GM19043 (cell line): Measurements from ENCODE around the gene SST.
A peak's percentile ranks its signal among the peaks of the same experiment; 100 is the strongest.

Experiments used
- ATAC-seq: cut with Tn5 transposase; IDR thresholded peaks from one replicate; pipeline ENCODE4 v1.9.1; 2021; ENCODE audit warnings: low read depth; ENCODE audit not compliant: unreplicated experiment

The SST gene

DNA sequence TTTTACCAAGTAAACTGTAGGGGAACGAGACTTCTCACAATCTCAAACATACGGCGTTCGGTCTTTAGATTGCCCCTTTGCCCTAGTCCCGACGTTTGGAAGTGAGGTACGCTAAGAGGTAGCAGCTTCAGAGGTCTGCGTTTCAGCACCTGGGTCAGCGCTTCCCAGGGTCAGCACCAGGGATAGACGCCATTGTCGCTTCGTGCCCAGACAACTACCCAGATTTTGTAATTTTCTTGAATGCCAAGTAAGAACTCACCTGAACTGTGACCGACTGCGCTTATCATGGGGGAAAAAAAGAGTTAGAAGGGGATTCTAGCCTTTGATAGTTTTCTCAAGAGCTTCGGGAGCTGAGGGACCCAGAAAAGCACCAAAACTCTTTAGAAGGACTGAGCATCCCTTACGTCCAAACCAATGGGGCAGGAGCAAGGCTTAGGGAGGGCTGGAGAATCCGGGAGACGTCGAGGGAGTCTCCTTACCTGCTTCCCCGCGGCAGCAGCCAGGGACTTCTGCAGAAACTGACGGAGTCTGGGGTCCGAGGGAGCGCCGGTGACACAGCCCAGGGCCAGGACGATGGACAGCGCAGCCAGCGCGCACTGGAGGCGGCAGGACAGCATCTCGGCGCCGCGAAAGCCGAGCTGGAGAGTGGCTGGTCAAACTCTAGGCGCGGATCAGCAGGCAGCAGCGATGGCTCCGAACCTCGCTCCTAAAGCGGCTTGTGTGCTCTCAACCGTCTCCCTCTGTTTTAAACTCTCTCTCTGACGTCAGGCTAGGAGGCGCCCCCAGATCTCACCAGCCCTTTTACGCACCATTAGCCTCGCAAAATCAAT is at the start of gene SST:
TSS of gene SST (minus strand) at position 720 of the 830 bp plus-strand sequence. CDS start at position 617, 103 bp downstream.
- no peak for ATAC-seq

DNA sequence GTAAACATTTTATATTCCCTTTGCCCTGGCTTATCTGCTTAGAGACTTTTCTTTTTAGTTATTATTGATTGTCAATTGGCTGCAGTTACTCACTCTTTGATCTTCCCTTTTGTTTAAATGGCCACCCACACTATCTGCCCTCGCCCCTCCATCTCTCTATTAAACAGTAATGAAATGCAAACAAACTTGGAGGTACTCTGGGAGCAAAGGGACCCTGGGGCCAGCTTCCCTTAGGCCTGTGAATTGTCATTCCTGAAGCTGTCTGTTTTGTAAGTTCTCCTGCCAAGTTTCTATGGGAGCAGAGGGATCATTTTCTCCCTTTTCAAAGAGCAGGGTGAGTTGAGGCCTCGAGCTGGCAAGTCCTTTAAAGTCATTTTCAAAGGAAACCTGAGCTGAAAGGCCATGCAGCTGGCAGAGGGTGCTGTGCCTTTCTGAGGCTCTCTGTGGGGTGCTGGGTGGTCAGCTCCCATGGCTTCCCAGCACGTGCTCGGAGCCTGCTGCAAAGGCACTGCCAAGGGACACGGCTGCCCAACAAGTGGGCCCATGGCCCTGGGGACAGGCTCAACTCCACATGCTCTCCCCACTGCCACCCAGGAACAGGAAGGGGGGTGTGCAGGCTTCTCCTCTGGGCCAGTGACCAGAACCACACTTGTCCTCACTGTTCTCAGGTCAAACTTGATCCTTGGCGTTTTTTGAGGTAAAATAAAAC is 49.6 kb upstream of the SST start:
- ATAC-seq, result no peak

DNA sequence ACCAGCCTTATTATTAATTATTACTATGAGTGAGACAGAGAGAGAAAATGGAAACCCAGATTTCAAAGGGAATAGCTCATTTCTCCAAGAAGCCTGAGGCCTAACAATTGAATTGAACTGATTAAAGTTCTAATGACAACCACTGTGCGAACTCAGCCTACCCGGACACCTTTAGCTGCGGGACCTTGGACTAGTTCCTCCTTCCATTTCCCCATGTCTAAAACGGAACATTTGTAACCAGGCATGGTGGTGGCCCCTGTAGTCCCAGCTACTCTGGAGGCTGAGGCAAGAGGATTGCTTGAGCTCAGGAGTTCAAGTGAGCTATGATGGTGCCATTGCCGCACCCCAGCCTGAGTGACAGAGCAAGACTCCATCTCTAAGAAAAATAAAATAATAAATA is 48.6 kb upstream of the SST start:
- ATAC-seq, result no peak

DNA sequence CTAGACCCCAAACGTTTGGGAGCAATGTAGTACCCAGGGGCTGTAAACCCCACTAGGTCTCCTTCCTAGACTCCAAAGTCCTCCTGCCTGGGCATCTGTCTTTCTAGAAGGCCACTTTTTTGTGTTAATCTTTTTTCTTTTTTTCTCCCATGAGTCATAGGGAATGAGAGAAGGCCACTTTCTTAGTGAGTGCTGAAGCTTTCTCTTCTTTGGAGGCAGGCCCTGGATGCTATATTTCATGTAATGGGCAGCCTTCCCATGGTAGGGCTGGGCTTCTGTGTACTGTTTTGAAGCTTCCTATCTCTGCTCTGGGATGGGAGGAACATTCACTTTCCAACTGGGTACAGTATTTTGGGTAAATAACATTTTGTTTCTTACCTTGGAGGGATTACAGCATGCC is 47.4 kb upstream of the SST start:
- ATAC-seq, result no peak

DNA sequence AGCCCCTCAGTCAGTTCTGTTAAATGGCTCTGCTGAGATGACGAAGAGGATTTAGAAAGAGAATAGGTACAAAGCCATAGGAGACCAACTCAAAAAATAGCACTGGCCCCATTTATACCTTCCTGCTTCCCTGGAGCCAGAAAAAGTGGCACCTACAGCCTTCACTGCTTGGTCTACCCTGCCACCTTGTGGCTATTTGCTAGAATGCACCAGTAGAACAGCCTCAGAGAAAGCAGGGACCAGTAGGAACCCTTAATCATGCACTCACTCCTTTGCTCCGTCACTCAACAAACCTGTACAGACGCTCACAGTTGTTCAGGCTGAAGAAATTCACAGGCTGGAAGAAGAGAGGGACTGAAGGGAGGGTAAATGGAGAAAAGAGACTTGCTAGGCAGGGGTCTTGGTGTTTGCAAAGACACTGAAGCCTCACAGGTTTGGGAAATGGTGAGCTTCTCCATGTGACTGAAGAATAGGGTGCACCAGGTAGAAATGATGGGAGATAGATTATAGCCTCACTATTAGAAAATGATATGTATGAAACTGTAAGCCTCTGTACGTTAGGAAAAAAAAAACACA is 44.3 kb upstream of the SST start:
- ATAC-seq, result peak; percentile 80

DNA sequence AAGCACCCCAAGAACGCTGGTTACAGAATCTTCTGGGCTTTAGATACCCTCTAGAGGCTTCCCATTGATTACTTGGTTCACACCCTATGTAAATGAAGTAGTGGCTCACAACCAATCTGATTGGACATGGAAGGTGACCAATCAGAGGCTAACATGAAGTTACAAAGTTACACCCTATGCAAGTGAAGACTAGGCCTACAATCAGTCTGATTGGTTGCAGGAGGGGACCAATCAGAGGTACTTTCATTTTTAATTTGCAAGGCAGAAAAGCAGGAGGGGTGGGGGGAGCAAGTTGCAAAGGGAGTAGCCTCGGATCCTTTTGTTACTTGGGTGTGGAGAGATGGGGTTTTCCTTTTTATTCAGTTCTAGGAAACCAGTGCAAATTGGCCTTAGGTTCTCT is 43.3 kb upstream of the SST start:
- no peak for ATAC-seq

DNA sequence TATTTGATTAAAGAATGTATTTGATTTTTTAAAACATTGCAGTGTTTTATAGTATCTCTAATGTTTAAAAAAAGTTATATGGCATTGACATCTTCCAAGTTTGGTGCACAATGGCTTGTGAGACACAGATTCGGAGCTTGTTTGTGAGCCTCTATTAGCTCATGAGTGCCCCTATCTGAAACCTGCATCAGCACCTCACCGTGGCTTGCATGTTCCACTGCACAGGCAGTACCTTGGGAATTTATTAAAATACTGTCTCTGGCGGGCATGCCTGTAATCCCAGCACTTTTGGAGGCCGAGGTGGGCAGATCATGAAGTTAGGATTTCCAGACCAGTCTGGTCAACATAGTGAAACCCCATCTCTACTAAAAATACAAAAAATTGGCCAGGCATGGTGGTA is 39.0 kb upstream of the SST start:
- ATAC-seq, result no peak

DNA sequence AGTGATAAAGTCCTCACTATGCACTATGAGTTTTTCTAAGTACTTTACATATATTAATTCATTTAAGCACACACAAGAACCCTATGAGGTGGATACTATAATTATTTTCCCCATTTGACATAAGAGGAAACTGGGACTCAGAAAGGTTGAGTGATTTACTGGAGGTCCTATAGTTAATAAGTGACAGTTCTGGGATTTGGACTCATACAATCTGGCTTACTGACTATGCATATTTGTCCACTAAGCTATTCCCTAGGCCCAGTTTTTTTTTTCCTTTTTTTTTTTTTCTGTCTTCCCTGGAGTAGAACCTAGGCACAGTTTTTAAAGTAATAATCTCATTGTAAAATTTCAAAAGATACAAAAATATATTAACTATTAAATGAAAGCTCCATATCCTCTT is 38.5 kb upstream of the SST start:
- no peak for ATAC-seq

DNA sequence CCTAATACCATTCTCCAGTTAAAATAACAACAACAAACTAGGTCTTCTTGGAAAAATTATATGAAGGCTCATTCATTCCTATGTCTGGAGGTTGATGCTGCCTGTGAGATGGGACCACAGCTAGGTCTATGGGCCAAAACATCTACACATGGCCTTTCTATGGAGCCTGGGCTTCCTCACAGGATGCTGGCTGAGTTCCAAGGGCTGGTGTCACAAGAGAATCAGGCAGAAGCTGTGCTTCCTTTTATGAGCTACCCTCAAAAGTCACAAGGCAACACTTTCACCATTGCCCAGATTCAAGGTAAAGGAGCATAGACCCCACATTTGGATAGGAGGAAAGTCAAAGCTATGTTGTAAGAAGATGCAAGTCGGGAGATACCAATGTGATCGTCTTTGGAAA is 36.8 kb upstream of the SST start:
- ATAC-seq, result no peak

DNA sequence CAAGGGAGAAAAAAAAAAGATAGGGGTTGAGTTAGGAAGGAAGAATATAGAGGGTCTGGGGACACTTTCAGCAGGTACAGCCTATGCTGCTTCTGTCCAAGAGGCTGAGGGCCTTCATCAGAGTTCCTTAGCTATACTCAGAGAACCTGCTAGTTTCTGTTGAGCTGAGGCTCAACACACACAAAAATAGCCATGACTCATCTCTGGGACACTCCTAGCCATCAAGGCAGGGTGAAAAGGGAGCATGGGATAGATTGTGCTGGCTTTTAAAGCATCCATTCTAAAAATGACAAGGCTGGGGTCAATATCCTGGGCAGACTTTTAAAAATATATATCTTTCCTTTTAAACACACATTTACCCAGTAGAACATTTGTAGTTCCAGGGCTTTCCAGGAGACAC is 35.0 kb upstream of the SST start:
- no peak for ATAC-seq

DNA sequence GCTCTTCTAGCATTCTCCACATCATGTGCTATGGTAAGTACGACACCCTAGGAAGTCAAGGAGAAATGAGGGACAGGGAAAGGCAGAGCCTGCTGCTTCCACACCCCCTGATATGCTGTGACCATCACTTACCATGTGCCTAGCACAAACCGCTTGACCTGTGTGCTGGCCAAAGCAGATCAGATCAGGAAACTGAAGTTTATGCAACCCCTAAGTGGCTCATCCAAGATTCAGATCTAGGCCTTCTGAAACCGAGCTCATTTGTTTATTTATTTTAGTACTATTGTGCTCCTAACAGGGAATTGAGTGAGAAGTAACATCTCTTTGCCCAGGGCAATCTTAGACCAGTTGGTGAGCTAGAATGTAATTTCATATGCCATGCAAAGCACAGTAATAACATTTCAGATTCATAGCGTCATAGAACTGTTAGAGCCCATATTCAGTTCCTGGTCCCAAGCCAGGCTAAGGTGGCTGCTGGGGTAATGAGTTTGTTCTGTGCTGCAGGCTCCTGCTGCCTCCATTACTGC is 32.4 kb upstream of the SST start, which contains the start of gene RTP2:
TSS of gene RTP2 (minus strand) at position 51 of the 527 bp plus-strand sequence. CDS start 429 bp downstream, outside the sequence.
- ATAC-seq, result no peak

DNA sequence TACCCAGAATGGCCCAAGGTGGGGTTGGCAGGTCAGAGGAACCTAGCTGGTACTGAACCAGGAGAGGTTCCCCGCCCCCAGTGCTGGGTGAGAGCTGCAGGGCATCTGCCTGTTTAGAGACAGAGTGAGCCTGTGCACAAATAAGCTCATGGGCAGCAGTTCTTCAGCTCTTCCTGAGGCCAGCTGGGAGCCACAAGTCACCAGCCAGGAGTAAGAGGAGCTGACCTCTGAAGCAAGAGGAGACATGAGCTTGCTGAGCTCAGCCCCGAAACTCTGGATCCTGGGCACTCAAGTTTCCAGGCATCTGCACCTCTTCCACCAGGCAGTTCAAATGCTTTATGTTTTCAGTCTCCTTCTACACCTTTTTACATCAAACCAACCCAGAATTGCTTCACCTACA is 30.1 kb upstream of the SST start:
- ATAC-seq, result no peak

DNA sequence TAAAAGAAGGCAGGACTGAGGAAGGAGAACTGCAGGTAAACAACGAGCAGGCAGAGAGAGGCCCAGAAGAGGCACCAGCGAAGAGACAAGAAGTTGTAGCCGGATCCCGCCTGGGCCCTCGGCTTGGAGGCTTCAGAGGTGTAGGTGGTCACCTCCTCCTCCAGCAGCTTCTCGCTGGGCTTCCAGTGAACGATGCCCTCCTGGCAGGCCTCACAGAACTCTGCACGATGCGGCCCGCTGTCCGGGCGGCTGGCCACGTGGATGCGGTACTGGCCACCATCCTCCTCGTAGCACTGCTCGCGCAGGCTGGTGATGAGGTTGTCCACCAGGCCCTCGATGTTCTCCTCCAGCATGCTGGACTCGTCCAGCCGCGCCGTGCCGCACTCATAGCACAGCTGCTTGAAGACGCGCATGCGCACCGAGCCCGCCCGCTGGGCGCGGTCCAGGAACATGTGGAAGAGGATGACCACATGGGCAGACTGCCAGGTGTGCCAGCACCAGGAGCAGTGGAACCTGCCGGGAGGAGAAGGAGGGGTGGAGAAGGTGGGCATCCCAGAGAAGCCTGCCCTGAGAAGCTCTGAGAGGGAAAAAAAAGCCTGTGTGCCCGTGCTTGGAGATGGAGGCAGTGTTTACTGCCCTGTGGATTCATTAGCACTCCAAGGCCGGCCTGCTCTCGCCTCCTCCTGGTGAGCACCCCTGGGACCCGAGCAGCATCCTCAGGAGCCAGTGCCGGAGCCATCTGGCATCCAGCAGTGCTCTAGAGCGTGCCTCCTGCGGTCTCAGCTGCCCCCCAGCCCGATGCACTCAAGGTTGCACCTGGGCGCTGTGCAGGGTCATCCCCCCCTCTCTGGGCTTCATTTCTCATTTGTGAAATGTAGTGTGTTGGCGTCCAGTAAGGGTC is 28.6 kb upstream of the SST start:
- no peak for ATAC-seq

DNA sequence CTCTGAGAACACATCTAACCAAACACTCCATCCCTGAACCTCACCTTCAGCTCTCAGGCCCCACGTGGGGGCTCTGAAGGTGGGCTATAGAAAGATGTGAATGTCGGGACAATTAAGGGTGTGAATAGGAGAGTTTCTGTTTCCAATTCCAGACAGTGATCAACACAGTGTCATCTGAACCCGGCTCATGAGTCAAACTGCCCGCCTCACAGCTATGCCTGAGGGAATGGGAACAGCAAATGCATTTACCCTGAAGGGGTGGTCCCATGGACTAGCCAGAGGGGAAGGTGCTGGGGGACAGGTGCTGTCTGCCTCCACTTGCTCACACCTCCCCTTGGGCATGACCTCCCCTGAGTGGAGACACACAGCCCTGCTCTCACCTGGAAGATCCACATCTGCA is 25.8 kb upstream of the SST start:
- no peak for ATAC-seq

DNA sequence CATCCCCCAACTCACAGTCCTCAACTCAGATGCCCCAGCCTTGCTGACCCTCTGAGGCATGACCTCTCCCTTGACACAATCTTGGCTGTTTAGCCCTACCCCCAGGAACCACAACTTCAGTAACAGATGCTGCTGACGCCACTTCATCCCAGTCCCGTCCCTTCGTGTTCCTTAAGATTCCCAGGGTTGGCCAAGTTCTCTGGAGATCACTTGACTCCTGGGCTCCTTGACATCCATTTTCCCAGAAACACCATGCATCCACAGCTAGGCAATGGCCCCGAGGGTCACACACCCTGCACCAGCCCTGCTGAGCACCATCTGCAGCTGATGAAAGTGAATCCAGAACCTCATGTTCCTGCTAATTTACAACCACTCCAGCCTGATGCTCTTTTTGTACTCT is 25.3 kb upstream of the SST start:
- ATAC-seq, result no peak

DNA sequence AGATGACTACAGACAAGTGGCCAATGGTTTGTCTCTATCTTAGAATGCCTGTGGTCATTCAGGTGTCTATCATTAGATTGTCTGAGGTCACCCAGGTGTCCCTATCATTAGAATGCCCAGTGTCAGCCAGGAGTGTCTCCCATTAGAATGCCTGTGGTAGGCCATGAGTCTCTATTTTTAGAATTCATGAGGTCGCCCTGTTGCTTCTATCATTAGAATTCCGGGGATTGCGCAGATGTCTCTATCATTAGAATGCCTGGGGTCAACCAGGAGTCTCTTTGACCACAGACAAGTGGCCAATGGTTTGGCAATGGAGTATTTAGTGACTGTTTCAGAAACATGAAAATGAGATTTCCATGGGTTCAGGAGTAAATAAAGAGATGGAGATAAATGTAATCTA is 24.6 kb upstream of the SST start:
- ATAC-seq, result no peak

DNA sequence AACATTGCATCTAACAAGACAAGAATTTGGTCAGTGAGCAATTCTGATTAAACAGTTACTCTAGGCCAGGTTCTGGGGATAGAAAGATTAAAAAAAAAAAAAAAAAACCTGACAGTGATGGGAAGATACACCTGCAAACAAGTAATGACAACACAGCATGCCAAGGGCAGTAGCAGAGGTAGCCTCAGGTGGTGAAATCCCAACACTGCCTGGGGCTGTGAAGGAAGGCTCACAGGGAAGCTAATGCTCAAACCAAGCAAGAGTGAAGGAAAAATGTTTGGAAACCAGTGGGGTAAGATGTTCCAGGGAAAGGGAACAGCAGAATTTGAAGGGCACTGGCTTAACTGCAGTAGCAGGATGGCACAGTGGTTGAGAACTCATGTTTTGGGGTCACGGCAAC is 23.2 kb upstream of the SST start:
- ATAC-seq, result no peak

DNA sequence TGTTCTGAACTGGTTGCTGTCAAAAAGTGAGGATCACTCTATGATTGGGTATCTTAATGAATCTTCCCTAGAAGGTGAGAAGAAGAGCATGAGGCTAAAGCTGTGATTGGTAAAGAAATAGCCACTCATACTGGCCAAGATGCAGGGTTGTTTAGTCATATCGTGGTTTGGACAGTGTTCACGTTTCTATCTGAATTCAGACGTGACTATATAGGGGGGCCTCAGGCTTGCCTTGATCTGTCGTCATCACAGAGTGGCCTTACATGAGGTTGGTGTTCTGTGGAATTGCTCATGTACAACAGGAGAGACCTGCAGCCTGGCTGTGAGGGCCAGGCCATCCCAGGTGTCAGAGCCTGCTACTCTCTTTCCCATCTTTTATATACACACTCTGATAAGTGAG is 19.8 kb upstream of the SST start:
- no peak for ATAC-seq

DNA sequence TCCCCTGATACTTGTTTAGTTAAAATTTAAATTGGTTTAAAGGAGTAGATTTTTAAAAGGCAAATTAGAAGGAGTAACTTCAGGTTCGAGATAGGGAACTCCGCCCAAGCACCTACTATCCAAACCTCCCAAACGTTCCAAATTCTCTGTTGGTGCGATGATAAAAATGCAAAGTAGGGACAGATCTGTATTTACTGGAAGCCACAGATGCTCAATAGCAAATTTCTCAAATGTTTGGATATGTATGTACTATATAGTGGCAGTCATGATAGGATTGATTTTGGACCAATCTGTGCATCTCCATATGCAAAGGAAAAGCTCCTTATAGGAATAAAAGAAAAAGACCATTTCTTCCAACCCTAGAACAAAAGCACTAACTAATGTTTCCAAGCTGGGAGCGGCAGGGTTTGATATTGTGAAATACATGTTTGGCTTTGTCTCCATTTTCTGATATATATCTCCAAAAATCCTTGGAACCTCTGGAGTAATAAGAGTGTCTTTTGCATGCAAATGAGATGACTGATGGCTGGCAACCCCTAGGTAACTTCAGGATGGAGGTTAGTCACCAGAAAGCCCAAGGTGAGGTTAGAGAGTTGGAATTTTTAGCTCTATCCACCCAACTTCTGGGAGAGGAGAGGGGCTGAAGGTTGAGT is 16.6 kb upstream of the SST start:
- ATAC-seq, result no peak

DNA sequence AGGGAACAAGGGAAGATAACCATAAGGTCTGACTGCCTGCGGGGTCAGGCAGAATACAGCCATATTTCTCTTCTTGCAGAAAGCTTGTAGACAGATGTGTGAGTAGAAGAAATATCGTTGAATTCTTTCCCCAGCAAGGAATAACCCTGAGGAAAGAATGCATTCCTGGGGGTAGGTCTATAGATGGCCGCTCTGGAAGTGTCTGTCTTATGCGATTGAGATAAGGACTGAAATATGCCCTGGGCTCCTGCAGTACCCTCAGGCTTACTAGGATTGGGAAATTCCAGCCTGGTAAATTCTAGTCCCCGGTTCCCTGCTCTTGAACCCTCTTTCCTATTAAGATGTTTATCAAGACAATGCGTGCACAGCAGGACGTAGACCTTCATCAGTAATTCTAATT is 15.8 kb upstream of the SST start:
- ATAC-seq, result no peak
